ENCODE measurements around the gene GNL1. TPM values are rescaled to one million over a fixed set of nuclear protein-coding genes. Genes with fewer than 3 reads are reported as not detected.
A peak's percentile ranks its signal among the peaks of the same experiment; 100 is the strongest.

Gene GNL1
- total and polyA plus RNA-seq, 9 donors, result 42.4 to 128 (median 89.6) TPM

GRCh38 chr6:30601436-30601814 lies 45.1 kb upstream of the GNL1 start:
- Histone ChIP-seq H3K4me1 (ENCODE audit: insufficient read depth) (no peaks in the 10 kb centered on the region), H3K27ac (no peak overlapping the region), H3K9me3 (no peaks in the 10 kb centered on the region), H3K36me3 (no peaks in the 10 kb centered on the region), H3K27me3 (no peaks in the 10 kb centered on the region), H3K4me3 (no peak overlapping the region)
- no peak for DNase-seq
- intact Hi-C loops (cut with DNase I), result no loop called here
- no peak for TF ChIP-seq CTCF (IDR thresholded peaks at IDR 0.05)
- no peak for TF ChIP-seq EP300 (IDR thresholded peaks at IDR 0.05)
- TF ChIP-seq POLR2A (IDR thresholded peaks at IDR 0.05), result no peak
- 66 to 72% (median 70%) methylated on average over 6 of the region's 6 CpGs for WGBS, 3 donors

- TF ChIP-seq CTCF (IDR thresholded peaks at IDR 0.05) (no peak), POLR2A (IDR thresholded peaks at IDR 0.05) (no peak), EP300 (IDR thresholded peaks at IDR 0.05) (no peak)
- no peak overlapping the region for H3K27ac ChIP-seq
- DNase-seq, result peak in 3 of 5 donors; percentile 56 to 58 (median 58)
These were observed 44.2 kb upstream of the GNL1 start for GRCh38 chr6:30600451-30600961.

GRCh38 chr6:30599625-30600324 lies 43.5 kb upstream of the GNL1 start:
- Histone ChIP-seq H3K9me3 (no peaks in the 10 kb centered on the region), H3K4me1 (ENCODE audit: insufficient read depth) (no peaks in the 10 kb centered on the region), H3K27ac (no peak overlapping the region), H3K4me3 (no peak overlapping the region), H3K27me3 (no peaks in the 10 kb centered on the region), H3K36me3 (no peaks in the 10 kb centered on the region)
- 68 to 78% (median 70%) methylated on average over 13 of the region's 13 CpGs for WGBS, 3 donors
- TF ChIP-seq CTCF (IDR thresholded peaks at IDR 0.05), result no peak
- intact Hi-C loops (cut with DNase I), result no loop called here
- no peak for DNase-seq

More at GRCh38 chr6:30600451-30600961, 44.2 kb upstream of the GNL1 start:
- Histone ChIP-seq H3K9me3 (no peaks in the 10 kb centered on the region), H3K4me3 (no peak overlapping the region), H3K36me3 (no peaks in the 10 kb centered on the region), H3K27me3 (no peaks in the 10 kb centered on the region), H3K4me1 (ENCODE audit: insufficient read depth) (no peaks in the 10 kb centered on the region)
- WGBS, 3 donors, result 53 to 64% (median 62%) methylated on average over 10 of the region's 10 CpGs
- intact Hi-C loops (cut with DNase I), result no loop called here

- H3K9me3 ChIP-seq, result no peaks in the 10 kb centered on the region
These were observed 42.8 kb upstream of the GNL1 start for GRCh38 chr6:30598912-30599624.

More at GRCh38 chr6:30598912-30599624, 42.8 kb upstream of the GNL1 start:
- WGBS, 3 donors, result 66 to 73% (median 69%) methylated on average over 12 of the region's 12 CpGs
- H3K4me3 ChIP-seq, result no peak overlapping the region
- H3K27me3 ChIP-seq, result no peaks in the 10 kb centered on the region
- TF ChIP-seq EP300 (IDR thresholded peaks at IDR 0.05) (no peak), POLR2A (IDR thresholded peaks at IDR 0.05) (no peak), CTCF (IDR thresholded peaks at IDR 0.05) (no peak)
- no peaks in the 10 kb centered on the region for H3K4me1 ChIP-seq (ENCODE audit: insufficient read depth)
- H3K27ac ChIP-seq, result no peak overlapping the region
- no peaks in the 10 kb centered on the region for H3K36me3 ChIP-seq
- DNase-seq, result no peak
- intact Hi-C loops (cut with DNase I), result no loop called here

All from ovary (tissue), 9 donors.